A549 (cell line): ENCODE results near the gene FRS3. TPM values are rescaled to one million over a fixed set of nuclear protein-coding genes. Genes with fewer than 3 reads are reported as not detected.

Experiments used
- ATAC-seq, 2 experiments: fragments of 200-7000 bp in 1 of 2; fragments of >200 bp in 1 of 2; cut with Nextera tagmentation in 1 of 2; cut with Tn5 transposase in 1 of 2; 3 replicates each; pipeline versions ENCODE4 v1.8.0 to v1.9.1; 2018 to 2020; ENCODE audit warnings: mild to moderate bottlenecking in 1 of 2, moderate library complexity in 1 of 2
- CTCF ChIA-PET: fragments of 300-600 bp; sonication (Branson Sonifier 250); formaldehyde crosslinking; extraction: SDS; loops from one replicate; lab custom pipeline; 2021; ENCODE audit warnings: antibody characterized with exemption, inconsistent platforms; lab: Yijun Ruan, JAX
- POLR2A ChIA-PET: fragments of 350-600 bp; formaldehyde crosslinking; extraction: SDS; loops from one replicate; lab custom pipeline; 2021; ENCODE audit warnings: antibody characterized with exemption, inconsistent platforms; lab: Yijun Ruan, JAX
- DNase-seq, 2 experiments: peaks; one replicate each; pipeline versions ENCODE4 v3.0.0 to v3.0.0-alpha.2; 2011 to 2016; ENCODE audit warnings: low read depth in 1 of 2, low spot score in 1 of 2
- FAIRE-seq: peaks from 2 replicates; lab custom pipeline; 2011; peaks lifted over from hg19 to GRCh38; lab: Jason Lieb, UNC
- H3K27ac ChIP-seq, 2 experiments: fragments of >200 bp; sonication (Bioruptor Twin); formaldehyde crosslinking; 3 replicates each; pipeline ENCODE4 v1.5.1; 2016 to 2017
- H3K4me1 ChIP-seq: fragments of >200 bp; sonication (Bioruptor Twin); formaldehyde crosslinking; 3 replicates; pipeline ENCODE4 v1.6.1; 2016
- H3K4me2 ChIP-seq: fragments of >200 bp; sonication (Bioruptor Twin); formaldehyde crosslinking; 3 replicates; pipeline ENCODE4 v1.6.1; 2016
- H3K4me3 ChIP-seq: fragments of >200 bp; sonication (Bioruptor Twin); formaldehyde crosslinking; 3 replicates; pipeline ENCODE4 v1.5.1; 2016
- H3K9me3 ChIP-seq: fragments of >200 bp; sonication (Bioruptor Twin); formaldehyde crosslinking; 3 replicates; pipeline ENCODE4 v1.6.1; 2016
- CBX2 ChIP-seq: fragments of 200-600 bp; sonication (generic); IDR thresholded peaks from 2 replicates; pipeline ENCODE4 v1.6.1; 2016; ENCODE audit warnings: low read depth, mild to moderate bottlenecking, borderline replicate concordance
- EHF ChIP-seq: fragments of 250-450 bp; sonication (Bioruptor Pico); IDR thresholded peaks from 2 replicates; pipeline ENCODE4 v1.5.0; 2020; ENCODE audit warnings: mild to moderate bottlenecking
- ELK1 ChIP-seq: fragments of 150-350 bp; IDR thresholded peaks from 2 replicates; pipeline ENCODE4 v1.6.1; 2014; ENCODE audit warnings: low read depth, mild to moderate bottlenecking, low read length
- FOXS1 ChIP-seq: fragments of 250-450 bp; sonication (Bioruptor Pico); IDR thresholded peaks from 2 replicates; pipeline ENCODE4 v1.5.0; 2020; ENCODE audit warnings: mild to moderate bottlenecking, moderate library complexity
- GATA3 ChIP-seq: IDR thresholded peaks from 2 replicates; pipeline ENCODE4 v1.6.1; 2012; ENCODE audit warnings: borderline replicate concordance
- HMGXB4 ChIP-seq: fragments of 250-450 bp; sonication (Bioruptor Pico); IDR thresholded peaks from 2 replicates; pipeline ENCODE4 v1.5.0; 2021; ENCODE audit warnings: mild to moderate bottlenecking, moderate library complexity, borderline replicate concordance
- HOXA7 ChIP-seq: fragments of 250-450 bp; sonication (Bioruptor Pico); IDR thresholded peaks from 2 replicates; pipeline ENCODE4 v1.5.0; 2020; ENCODE audit warnings: mild to moderate bottlenecking, moderate library complexity
- JUNB ChIP-seq: fragments of >200 bp; sonication (Bioruptor Twin); formaldehyde crosslinking; IDR thresholded peaks from 2 replicates; pipeline ENCODE4 v1.6.1; 2016
- MAX ChIP-seq: IDR thresholded peaks from 2 replicates; pipeline ENCODE4 v1.6.1; 2012
- MYC ChIP-seq: IDR thresholded peaks from 2 replicates; pipeline ENCODE4 v1.6.1; 2012; ENCODE audit warnings: mild to moderate bottlenecking, inconsistent platforms, low read length, improper control_type of control experiment, borderline replicate concordance
- PBX3 ChIP-seq: IDR thresholded peaks from 2 replicates; pipeline ENCODE4 v1.6.1; 2012
- POLR2A ChIP-seq: IDR thresholded peaks from 2 replicates; pipeline ENCODE4 v1.6.1; 2012; ENCODE audit warnings: mild to moderate bottlenecking, low read length
- POLR2AphosphoS2 ChIP-seq: conservative IDR thresholded peaks from 2 replicates; pipeline ENCODE4 v1.6.1; 2012; ENCODE audit warnings: low read length, improper control_type of control experiment, inconsistent platforms
- RCOR1 ChIP-seq: fragments of 150-350 bp; IDR thresholded peaks from 2 replicates; pipeline ENCODE4 v1.6.1; 2014; ENCODE audit warnings: antibody characterized with exemption, low read length, low read depth
- RFX5 ChIP-seq: fragments of 450-650 bp; IDR thresholded peaks from 2 replicates; pipeline ENCODE4 v1.7.1; 2014; ENCODE audit warnings: antibody characterized with exemption, mild to moderate bottlenecking, moderate library complexity
- RNF2 ChIP-seq: fragments of 200-600 bp; sonication (generic); IDR thresholded peaks from 2 replicates; pipeline ENCODE4 v1.6.1; 2016; ENCODE audit warnings: low read depth, mild to moderate bottlenecking, antibody characterized with exemption, moderate library complexity, borderline replicate concordance
- TP53 ChIP-seq: fragments of 250-450 bp; sonication (Bioruptor Pico); IDR thresholded peaks from 2 replicates; pipeline ENCODE4 v1.5.0; 2021; ENCODE audit warnings: mild to moderate bottlenecking, moderate library complexity
- ZFP36 ChIP-seq: fragments of 450-650 bp; IDR thresholded peaks from 2 replicates; pipeline ENCODE4 v1.6.1; 2014; ENCODE audit warnings: borderline replicate concordance; ENCODE audit not compliant: partially characterized antibody
- WGBS: methylation state at CpG from one replicate; pipeline ENCODE4 v1.1.6; 2017; ENCODE audit errors: missing lambda C conversion rate; 5-methylcytosine and 5-hydroxymethylcytosine counted together
- polyA plus RNA-seq, 4 experiments: library from polyadenylated mRNA; depleted of rRNA in 3 of 4; stranded (reverse); fragments of >200 nt; fragmentation: RNase III in 1 of 4; extraction: RNeasy Plus Mini Kit Qiagen cat#74134 plus additional on column Dnase treatment in 1 of 4; gene quantifications; 2 replicates in 3 of 4; 3 replicates in 1 of 4; pipeline ENCODE4 v1.2.3, GENCODE V29; 2011 to 2017

The FRS3 gene
- polyA plus RNA-seq, 2 of the 4 experiments (the other 2 are of a cell fraction), result 1.9 to 2.0 TPM

GRCh38 chr6:41733360-41733706, 46.4 kb downstream of the FRS3 start:
- FAIRE-seq, result no peak
- H3K9me3 ChIP-seq, result no peaks in the 10 kb centered on the region
- CTCF ChIA-PET, result interaction anchor here (1.0 to 6.8 kb wide), 10 partner anchors 10 to 365 kb away, joined by 3 to 65 read pairs (median 10); no protein-coding TSS in a partner anchor
- ATAC-seq, result no peak
- TF ChIP-seq FOXS1 (CRISPR knock-in tag) (no peak), TP53 (CRISPR knock-in tag) (no peak), POLR2A (no peak), HOXA7 (CRISPR knock-in tag) (no peak), PBX3 (no peak), ELK1 (no peak), EHF (no peak)
- WGBS, result 37% methylated on average over 10 of the region's 11 CpGs
- peak overlapping the region; percentile 90 for H3K4me3 ChIP-seq
- peaks cover 31% of the 10 kb centered on the region for H3K4me1 ChIP-seq
- H3K4me2 ChIP-seq, result peak overlapping the region; percentile 100
- POLR2A ChIA-PET, result interaction anchor here (1.4 to 2.2 kb wide), 5 partner anchors 9 to 55 kb away, joined by 5 to 29 read pairs (median 10); partner anchors contain the start of genes PRICKLE4 and TOMM6
- H3K27ac ChIP-seq, result peak overlapping the region; percentile 95 to 99
- DNase-seq, result no peak

- CTCF ChIA-PET, result interaction anchor here (1.0 to 6.8 kb wide), 8 partner anchors 10 to 365 kb away, joined by 3 to 65 read pairs (median 11); no protein-coding TSS in a partner anchor
- H3K4me3 ChIP-seq, result peak overlapping the region; percentile 90
- TF ChIP-seq CBX2 (no peak), ELK1 (no peak), MYC (no peak), RNF2 (no peak), MAX (no peak), TP53 (CRISPR knock-in tag) (no peak), GATA3 (no peak), RFX5 (no peak), RCOR1 (no peak), POLR2AphosphoS2 (no peak), HMGXB4 (CRISPR knock-in tag) (no peak)
- TF ChIP-seq, all 56 proteins: peak for 0
- POLR2A ChIA-PET, result interaction anchor here (1.4 to 2.2 kb wide), 4 partner anchors 9 to 55 kb away, joined by 5 to 12 read pairs (median 8); partner anchors contain the start of genes PRICKLE4 and TOMM6
- no peaks in the 10 kb centered on the region for H3K9me3 ChIP-seq
- FAIRE-seq (no peak), DNase-seq (no peak), ATAC-seq (no peak)
- 76% methylated on average over 7 of the region's 8 CpGs for WGBS
- H3K27ac ChIP-seq, result peak overlapping the region; percentile 95 to 99
- peak overlapping the region; percentile 100 for H3K4me2 ChIP-seq
- peaks cover 31% of the 10 kb centered on the region for H3K4me1 ChIP-seq
Measured at GRCh38 chr6:41732591-41733359, 46.9 kb downstream of the FRS3 start.

GRCh38 chr6:41732149-41732548, 47.6 kb downstream of the FRS3 start:
- H3K4me3 ChIP-seq, result no peak overlapping the region
- CTCF ChIA-PET, result interaction anchor here (2.6 to 6.8 kb wide), 2 partner anchors 9 to 26 kb away, joined by 11 to 65 read pairs; no protein-coding TSS in a partner anchor

More at GRCh38 chr6:41732149-41732548, 47.6 kb downstream of the FRS3 start:
- DNase-seq (no peak), FAIRE-seq (no peak), ATAC-seq (no peak)
- peak overlapping the region; percentile 100 for H3K4me2 ChIP-seq
- H3K4me1 ChIP-seq, result peaks cover 31% of the 10 kb centered on the region
- POLR2A ChIA-PET, result no interaction called here
- TF ChIP-seq ZFP36, result peak; percentile 44
- TF ChIP-seq JUNB, result no peak
- H3K27ac ChIP-seq, result peak overlapping the region in 1 of 2 experiments; percentile 55; a peak in 2 of 6 replicates
- no peaks in the 10 kb centered on the region for H3K9me3 ChIP-seq
